ENCODE results near the gene PRKD3.

- TF ChIP-seq ZNF512 (CRISPR knock-in tag; IDR thresholded peaks at IDR 0.05; ENCODE audit: borderline replicate concordance) (no peak), ZNF281 (CRISPR knock-in tag; IDR thresholded peaks at IDR 0.05) (no peak), SMAD3 (CRISPR knock-in tag; IDR thresholded peaks at IDR 0.05; ENCODE audit: borderline replicate concordance) (no peak), ZNF317 (CRISPR knock-in tag; IDR thresholded peaks at IDR 0.05; ENCODE audit: borderline replicate concordance, low read depth) (no peak), CTCF (IDR thresholded peaks at IDR 0.05) (no peak)
Measured at GRCh38 chr2:37356299-37356698, 31.7 kb upstream of the PRKD3 start.
